HG02885 (cell line): ENCODE measurements around the gene GATD1.

ENCODE experiments used
- ATAC-seq: cut with Tn5 transposase; IDR thresholded peaks from one replicate; pipeline ENCODE4 v1.9.1; 2021; ENCODE audit warnings: mild to moderate bottlenecking; ENCODE audit not compliant: unreplicated experiment, poor library complexity

GATD1 gene

DNA sequence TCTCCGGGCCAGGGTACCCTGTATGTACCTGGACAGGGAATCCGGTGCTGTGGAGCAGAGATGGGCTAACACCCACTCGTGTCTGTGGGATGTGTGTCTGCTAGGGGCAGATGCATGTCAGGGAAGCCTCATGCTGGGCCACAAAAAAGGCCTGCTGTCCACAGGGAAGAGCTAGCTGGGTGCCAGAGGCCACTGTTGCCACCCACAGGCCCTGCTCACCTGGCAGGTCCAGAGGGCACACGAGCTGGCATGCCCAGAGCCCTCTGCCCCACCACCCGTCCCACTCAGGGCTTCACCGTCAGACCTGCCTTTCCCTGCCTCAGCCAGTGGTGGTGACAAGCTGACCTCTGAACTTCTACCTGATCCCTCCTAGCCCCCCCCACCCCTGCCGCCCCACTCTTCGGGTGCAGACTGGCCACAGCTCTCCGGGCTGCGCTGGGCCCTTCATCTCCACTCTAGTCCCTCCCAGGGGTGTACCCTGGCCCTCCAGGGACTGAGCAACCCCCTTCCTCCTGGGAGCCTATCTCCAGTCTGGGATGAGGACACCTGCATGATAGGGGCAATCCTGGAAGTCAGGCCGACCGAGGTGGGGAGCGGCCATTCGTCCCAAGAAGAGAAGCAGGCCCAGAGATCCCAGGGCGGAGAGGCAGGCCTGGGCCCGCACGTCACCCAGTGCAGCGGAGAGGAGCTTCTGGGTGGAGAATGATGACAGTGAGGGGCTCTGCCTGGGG is 19.4 kb upstream of the GATD1 start:
- ATAC-seq = no peak

- ATAC-seq = peak; percentile 37
Measured at GRCh38 chr11:795634-796564, 18.6 kb upstream of the GATD1 start.

GRCh38 chr11:794766-795633 is 17.7 kb upstream of the GATD1 start:
- no peak for ATAC-seq

DNA sequence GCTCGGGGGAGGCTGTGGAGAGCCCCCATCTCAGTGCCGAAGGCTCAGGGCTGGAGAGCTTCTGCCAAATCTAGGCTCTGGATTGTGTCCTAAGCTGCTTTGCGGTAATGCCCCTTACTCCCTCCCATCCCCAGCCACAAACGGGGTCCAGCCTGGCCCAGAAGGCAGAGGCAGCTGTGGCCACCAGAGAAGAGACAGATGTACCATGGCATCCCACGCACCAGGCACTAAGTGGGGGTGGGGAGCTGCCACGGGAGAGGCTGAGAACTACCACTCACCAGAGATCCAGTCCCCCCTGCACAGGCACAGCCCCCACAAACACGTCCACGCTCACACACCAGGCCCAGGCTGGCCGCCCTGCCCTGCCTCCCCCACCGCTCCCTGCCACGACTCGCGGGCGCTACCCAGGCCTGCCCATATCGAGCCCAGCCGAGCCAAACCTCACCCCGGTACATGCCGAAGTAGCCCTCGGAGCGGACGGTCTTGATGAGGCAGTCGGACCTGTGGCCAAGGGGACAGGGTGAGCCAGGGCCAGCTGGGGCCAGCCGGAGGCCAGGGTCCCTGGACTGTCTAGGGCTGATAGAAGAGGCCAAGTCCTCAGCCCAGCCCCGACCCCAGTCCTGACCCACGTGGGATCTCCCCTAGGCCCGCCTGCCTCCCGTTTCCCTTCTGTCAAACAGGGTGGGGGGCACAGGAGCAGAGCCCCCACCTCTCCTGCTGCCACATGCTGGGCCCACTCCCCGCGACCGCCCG is 16.9 kb upstream of the GATD1 start:
- no peak for ATAC-seq

DNA sequence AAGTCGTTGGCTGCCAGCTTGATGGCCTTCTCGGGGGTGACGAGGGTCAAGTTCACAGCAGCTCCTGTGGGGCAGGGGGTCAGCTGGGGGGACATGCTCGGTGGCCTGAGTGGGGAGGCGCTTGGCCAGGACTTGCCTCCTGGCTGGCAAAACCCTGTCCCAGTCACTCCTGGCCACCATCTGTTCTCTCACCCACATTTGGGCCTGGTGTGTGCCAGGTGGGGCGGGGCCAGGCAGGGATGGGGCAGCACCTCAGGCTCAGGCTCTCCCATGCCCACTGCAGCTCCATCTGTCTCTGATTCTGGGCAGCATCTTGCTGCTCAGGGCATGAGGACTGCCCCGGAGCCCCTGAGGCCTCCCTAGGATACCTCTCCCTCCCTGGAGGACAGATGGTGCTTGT is 16.3 kb upstream of the GATD1 start:
- no peak for ATAC-seq

- ATAC-seq = no peak
Measured at GRCh38 chr11:792873-793272, 15.6 kb upstream of the GATD1 start.

GRCh38 chr11:792535-792821 is 15.2 kb upstream of the GATD1 start:
- ATAC-seq = no peak

DNA sequence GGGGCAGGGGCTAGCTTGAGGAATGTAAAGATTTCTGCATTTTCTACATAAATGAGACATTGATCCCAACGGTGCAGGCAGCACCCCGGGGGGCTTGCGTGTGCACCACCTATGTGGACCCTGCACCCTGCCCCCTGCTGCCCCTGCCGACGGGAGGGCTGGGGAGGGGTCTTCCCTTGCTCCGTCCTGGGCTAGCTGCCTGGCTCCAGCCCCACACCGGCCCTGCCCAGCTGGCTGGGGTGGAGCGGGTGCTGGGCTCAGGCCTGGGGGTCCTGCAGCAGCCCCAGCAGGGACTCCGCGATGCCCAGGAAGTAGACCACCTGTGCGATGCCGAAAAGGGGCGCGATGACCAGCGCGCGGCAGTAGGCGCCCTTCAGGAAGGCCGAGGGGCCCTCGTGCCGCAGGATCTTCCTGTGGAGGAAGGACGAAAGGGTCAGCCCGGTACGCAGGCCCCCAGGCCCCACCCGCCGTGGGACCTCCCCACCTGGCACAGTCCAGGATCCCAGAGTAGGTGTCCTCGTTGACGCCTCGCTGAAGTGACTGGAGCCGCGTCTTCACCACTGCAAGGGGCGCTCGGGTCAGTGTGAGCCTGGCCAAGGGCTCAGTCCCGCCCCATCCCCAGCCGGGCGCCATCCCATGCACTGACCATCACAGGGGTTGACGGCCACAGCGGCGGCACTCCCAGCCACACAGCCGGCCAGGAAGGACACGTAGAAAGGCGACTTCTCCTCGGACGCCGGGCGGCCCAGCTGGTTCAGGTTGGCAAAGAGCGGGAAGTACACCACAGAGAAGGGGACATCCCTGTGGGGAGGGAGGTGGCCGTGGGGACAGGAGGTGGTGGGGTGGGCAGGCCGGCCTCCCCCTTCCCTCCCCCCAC is 14.6 kb upstream of the GATD1 start:
- no peak for ATAC-seq

- ATAC-seq = no peak
Measured at GRCh38 chr11:790721-791564, 13.7 kb upstream of the GATD1 start.

GRCh38 chr11:789943-790342 is 12.7 kb upstream of the GATD1 start, which contains the start of gene CEND1:
Gene CEND1 (minus strand): TSS chr11:790090. CDS start chr11:788576, 1,514 bp downstream.
- no peak for ATAC-seq

- ATAC-seq = no peak
Measured at GRCh38 chr11:788953-789940, 12.0 kb upstream of the GATD1 start.

- no peak for ATAC-seq
Measured at GRCh38 chr11:788009-788640, 10.8 kb upstream of the GATD1 start.

DNA sequence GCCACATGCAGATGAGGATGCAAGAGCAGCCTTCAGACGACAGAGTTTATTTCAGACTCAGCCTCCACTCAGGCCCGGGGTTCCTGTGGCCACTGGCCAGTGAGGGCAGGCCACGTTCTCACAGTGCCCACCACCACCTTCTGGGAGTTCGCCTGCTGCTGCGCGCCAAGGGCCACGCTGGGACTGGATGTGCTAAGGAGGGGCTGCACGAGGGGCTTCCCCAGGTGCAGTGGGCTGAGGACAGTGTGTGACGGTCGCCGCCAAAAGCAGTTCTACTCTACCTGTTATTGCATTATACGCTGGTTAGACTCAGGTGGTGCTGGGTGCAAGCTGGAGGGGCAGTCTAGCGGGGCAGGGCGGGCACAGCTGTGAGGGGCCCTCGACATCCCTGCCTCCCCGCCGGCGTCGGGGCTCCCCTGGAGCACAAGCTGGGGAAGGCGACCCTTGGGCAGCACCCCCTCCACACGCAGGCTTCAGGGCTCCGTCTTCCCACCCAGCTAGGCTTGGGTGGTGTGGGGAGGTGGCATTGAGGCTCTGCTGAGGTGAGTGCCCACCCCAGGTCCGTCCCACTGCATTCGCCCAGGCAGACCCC is 9.9 kb upstream of the GATD1 start:
- ATAC-seq = no peak

- no peak for ATAC-seq
Measured at GRCh38 chr11:786235-787083, 9.2 kb upstream of the GATD1 start.

DNA sequence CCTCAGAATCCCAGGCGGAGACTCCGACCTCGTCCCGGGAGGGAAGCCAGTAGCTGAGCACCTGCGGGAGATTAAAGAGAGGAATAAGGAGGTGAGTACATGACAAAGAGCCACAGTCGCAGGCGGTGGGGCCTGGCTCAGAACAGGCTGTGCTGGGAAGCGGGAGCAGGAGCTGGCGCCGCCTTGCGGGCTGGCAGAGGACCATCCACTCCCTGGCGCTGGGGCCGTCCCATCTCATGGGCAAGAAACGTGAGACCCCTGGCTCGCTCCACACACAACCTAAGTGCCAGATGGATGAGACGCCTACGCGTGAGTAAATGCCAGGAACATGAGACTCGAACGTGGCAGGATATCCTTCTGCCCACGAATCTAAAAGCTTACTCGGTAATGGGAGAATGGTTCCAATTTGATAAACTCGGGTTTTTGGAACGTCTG is 6.3 kb upstream of the GATD1 start:
- ATAC-seq = no peak
